22Rv1 (cell line): ENCODE data around the gene PAM16.

ENCODE experiments used
- H3K27ac ChIP-seq: fragments of 450-650 bp; 2 replicates; pipeline ENCODE4 v1.5.1; 2017
- ZFX ChIP-seq: fragments of 450-650 bp; IDR thresholded peaks from 2 replicates; pipeline ENCODE4 v1.6.1; 2017; ENCODE audit warnings: antibody characterized with exemption, borderline replicate concordance
- TF ChIP-seq, protein P1 (sequence below): fragments of 450-650 bp; IDR thresholded peaks from 2 replicates; pipeline ENCODE4 v1.5.1; 2017; ENCODE audit warnings: mild to moderate bottlenecking

Gene PAM16

DNA sequence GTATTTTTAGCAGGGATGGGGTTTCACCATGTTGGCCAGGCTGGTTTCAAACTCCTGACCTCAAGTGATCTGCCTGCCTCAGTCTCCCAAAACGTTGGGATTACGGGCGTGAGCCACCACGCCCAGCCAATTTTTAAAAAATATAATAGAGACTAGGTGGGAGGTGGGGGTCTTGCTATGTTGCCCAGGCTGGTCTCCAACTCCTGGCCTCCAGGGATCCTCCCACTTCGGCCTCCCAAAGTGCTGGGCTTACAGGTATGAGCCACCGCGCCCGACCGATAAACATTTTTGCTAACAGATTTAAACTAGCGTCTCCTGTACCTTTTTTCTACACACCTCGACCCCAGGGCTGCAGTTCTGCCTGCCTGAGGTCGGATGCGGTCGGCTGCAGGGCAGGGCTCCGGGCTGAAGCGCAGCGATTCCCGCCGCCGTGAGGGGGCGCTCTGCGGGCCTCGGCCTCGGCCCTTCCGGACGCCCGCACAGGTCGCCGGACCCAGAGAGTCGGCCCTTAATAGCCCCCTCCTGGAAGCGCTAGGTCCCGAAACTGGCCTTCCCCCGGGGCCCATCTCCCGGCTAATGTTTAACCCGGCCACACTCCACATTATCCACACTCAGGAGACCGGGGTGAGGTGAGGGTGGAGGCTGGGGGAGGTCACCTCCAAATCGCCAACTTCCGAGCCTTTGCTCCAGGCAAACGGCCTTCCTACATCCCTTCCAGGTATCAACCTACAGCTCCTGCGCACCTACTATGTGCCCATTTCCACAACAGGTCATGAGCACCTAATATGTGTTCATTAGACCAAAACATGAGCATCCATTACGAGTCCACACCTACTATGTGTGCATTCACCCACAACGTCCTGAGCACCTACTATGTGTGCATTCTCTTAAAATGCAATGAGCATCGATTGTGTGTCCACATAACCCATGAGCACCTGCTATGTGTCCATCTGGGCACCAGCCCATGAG is 37.3 kb downstream of the PAM16 start:
- TF ChIP-seq ZFX: no peak
- TF ChIP-seq, protein P1, sequence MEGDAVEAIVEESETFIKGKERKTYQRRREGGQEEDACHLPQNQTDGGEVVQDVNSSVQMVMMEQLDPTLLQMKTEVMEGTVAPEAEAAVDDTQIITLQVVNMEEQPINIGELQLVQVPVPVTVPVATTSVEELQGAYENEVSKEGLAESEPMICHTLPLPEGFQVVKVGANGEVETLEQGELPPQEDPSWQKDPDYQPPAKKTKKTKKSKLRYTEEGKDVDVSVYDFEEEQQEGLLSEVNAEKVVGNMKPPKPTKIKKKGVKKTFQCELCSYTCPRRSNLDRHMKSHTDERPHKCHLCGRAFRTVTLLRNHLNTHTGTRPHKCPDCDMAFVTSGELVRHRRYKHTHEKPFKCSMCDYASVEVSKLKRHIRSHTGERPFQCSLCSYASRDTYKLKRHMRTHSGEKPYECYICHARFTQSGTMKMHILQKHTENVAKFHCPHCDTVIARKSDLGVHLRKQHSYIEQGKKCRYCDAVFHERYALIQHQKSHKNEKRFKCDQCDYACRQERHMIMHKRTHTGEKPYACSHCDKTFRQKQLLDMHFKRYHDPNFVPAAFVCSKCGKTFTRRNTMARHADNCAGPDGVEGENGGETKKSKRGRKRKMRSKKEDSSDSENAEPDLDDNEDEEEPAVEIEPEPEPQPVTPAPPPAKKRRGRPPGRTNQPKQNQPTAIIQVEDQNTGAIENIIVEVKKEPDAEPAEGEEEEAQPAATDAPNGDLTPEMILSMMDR: peak; percentile 92
- H3K27ac ChIP-seq: no peak overlapping the region

- TF ChIP-seq ZFX: no peak
- TF ChIP-seq, protein P1: peak; percentile 69
- no peak overlapping the region for H3K27ac ChIP-seq
These were observed 41.3 kb downstream of the PAM16 start for GRCh38 chr16:4309833-4310266.

GRCh38 chr16:4309102-4309832 is 41.9 kb downstream of the PAM16 start:
- TF ChIP-seq, protein P1: no peak
- no peak for TF ChIP-seq ZFX

DNA sequence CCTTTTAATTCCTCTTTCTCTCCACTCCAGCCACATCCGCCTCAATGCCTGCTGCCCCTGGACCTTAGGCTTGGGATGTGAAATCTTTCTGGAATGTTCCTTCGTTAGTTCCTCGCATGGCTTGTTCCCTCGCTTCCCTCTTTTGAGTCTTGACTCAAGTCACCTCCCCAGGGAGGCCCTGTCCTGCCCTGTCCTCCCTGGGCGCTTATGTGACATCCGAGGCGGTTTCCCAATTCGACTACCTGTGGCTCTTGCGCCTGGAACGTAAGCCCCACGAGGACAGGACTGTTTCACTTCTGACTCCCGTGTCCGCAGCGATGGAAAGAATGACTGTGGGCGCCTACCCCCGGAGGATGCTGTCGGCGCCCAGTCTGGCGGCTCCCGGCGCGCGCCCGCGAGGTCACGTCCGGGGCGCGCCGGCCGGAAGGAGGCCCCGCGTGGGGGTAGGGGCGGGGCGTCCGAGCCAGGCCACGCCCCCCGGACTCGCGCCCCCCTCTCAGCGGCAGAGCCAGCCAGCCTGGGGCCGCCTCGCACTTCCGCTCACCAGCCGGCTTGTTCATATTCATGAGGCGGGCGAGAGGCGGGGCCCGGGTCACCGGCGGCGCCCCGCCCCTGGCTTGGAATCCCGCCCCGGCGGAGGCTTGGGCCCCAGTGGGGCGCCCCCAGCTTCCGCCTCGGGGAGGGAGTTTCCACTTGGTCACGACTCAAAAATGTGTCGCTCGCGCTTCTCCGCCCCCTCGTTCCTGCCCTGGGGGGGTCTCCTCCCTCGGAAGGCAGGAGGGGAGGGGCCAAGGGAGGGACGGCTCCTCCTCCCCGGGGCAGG is 43.7 kb downstream of the PAM16 start:
- H3K27ac ChIP-seq: peak overlapping the region; percentile 63
- no peak for TF ChIP-seq ZFX
- TF ChIP-seq, protein P1: 0 out of 2 replicates have a peak, but pooled peaks have one; percentile 6

More at GRCh38 chr16:4309102-4309832, 41.9 kb downstream of the PAM16 start:
- no peak overlapping the region for H3K27ac ChIP-seq

DNA sequence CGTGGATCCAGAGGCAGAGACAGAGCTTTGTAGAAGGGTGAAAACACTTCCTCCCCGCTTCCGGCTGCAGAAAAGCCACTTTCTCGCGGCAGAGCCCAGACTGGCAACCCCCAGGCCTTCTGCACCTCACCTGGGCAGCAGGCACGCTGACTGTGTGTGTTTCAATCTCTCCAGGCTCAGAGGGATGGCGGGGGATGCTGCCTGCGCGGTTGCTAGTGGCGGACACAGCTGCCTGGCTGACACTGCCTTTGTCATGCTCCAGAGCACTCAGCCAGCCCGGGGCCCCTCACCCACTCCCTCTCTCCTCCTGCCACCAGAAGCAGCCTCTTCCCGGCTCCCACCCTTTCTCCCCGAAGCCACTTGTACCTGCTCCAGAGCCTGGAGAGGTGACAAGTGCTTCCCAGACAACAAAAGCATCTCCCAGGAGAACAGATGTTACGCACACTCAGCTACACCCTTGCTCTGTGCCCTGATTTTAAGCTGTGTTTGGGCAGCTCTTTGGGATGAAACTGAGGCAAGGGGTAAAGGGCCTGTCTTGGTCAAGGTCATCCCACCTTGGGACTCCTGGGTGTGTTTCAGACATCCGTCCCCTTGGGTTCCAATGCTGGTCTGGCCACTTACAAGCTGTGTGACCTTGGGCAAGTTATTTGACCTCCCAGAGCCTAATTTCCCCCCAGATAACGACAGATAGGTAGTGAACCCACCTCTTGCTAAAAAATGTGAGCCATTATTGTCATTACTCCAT is 44.5 kb downstream of the PAM16 start:
- peak overlapping the region; percentile 63 for H3K27ac ChIP-seq
- TF ChIP-seq ZFX: no peak
- TF ChIP-seq, protein P1: no peak

GRCh38 chr16:4303973-4304372 is 47.1 kb downstream of the PAM16 start:
- no peak for TF ChIP-seq ZFX
- TF ChIP-seq, protein P1: no peak
- H3K27ac ChIP-seq: no peak overlapping the region
